K562 (cell line): ENCODE results near the gene SPRED2. TPM values are rescaled to one million over a fixed set of nuclear protein-coding genes. Genes with fewer than 3 reads are reported as not detected.

Experiments used
- ATAC-seq: fragments of 200-7000 bp; cut with Tn5 transposase; 3 replicates; pipeline ENCODE4 v1.9.1; 2020; ENCODE audit warnings: moderate library complexity
- BruUV-seq: library from RNA; stranded (reverse); fragments of 400-500 nt; replicated peaks from 2 replicates; lab custom pipeline; 2021; lab: Mats Ljungman, UMichigan
- CTCF ChIA-PET: fragments of 300-600 bp; formaldehyde crosslinking; extraction: SDS; loops from one replicate; lab custom pipeline; 2021; ENCODE audit warnings: low intra/inter-chr PET ratio; lab: Yijun Ruan, JAX
- POLR2A ChIA-PET: fragments of 300-600, 350-650 bp; sonication (Branson Sonifier 250); formaldehyde crosslinking; extraction: SDS; loops from one replicate; lab custom pipeline; 2021; ENCODE audit warnings: antibody characterized with exemption, inconsistent platforms; lab: Yijun Ruan, JAX
- DNase-seq, 4 experiments: peaks; one replicate each; pipeline versions ENCODE4 v3.0.0 to v3.0.0-alpha.2; 2011 to 2018; ENCODE audit warnings: low spot score in 3 of 4, mixed read lengths in 3 of 4; ENCODE audit errors: extremely low read depth in 1 of 4
- FAIRE-seq: peaks from 2 replicates; lab custom pipeline; 2011; peaks lifted over from hg19 to GRCh38; lab: Jason Lieb, UNC
- H2AFZ ChIP-seq: 2 replicates; pipeline ENCODE4 v1.6.0; 2011; ENCODE audit warnings: low read depth, low read length, control low read depth, inconsistent platforms
- H3K27ac ChIP-seq: fragments of 200-600 bp; 3 replicates; pipeline ENCODE4 v1.8.0; 2011; ENCODE audit warnings: low read depth, mild to moderate bottlenecking, control low read depth, inconsistent platforms, low read length, moderate library complexity, mixed read lengths; ENCODE audit errors: extremely low read depth
- H3K27me3 ChIP-seq, 2 experiments: fragments of 300-600 bp in 1 of 2; 2 replicates in 1 of 2; 3 replicates in 1 of 2; pipeline versions ENCODE4 v1.6.0 to v1.8.0; 2011; ENCODE audit warnings: inconsistent platforms in 2 of 2, low read length in 2 of 2, mild to moderate bottlenecking in 1 of 2, mixed read lengths in 1 of 2, moderate library complexity in 1 of 2; ENCODE audit not compliant: control insufficient read depth in 2 of 2, insufficient read depth in 2 of 2
- H3K36me3 ChIP-seq: fragments of 300-600 bp; 3 replicates; pipeline ENCODE4 v1.8.0; 2011; ENCODE audit warnings: mild to moderate bottlenecking, low read length, inconsistent platforms; ENCODE audit not compliant: control insufficient read depth, insufficient read depth
- H3K4me1 ChIP-seq, 2 experiments: fragments of 200-600 bp in 1 of 2; replicated peaks in 1 of 2; 2 replicates in 1 of 2; 3 replicates in 1 of 2; pipeline versions ENCODE4 v1.5.1 to v1.8.0; 2011; ENCODE audit warnings: inconsistent platforms in 2 of 2, low read length in 2 of 2, mild to moderate bottlenecking in 1 of 2, mixed read lengths in 1 of 2, moderate library complexity in 1 of 2; ENCODE audit not compliant: control insufficient read depth in 2 of 2, insufficient read depth in 2 of 2
- H3K4me2 ChIP-seq: 2 replicates; pipeline ENCODE4 v1.6.1; 2011; ENCODE audit warnings: low read length, control low read depth, inconsistent platforms, mixed read lengths; ENCODE audit not compliant: insufficient read depth
- H3K4me3 ChIP-seq: fragments of 200-600 bp; sonication (generic), shearing (Covaris generic); 2 replicates; pipeline ENCODE4 v1.5.1; 2016; ENCODE audit warnings: control low read depth, inconsistent platforms
- H3K79me2 ChIP-seq: fragments of 200-600 bp; 3 replicates; pipeline ENCODE4 v1.8.0; 2011; ENCODE audit warnings: low read length, inconsistent platforms; ENCODE audit not compliant: control insufficient read depth, insufficient read depth
- H3K9ac ChIP-seq, 2 experiments: 2 replicates each; pipeline versions ENCODE4 v1.6.0 to v1.6.1; 2011; ENCODE audit warnings: low read depth in 2 of 2, low read length in 2 of 2, control low read depth in 1 of 2, inconsistent platforms in 1 of 2, mild to moderate bottlenecking in 1 of 2, mixed read lengths in 1 of 2; ENCODE audit not compliant: insufficient read depth in 1 of 2
- H3K9me1 ChIP-seq: one replicate; pipeline ENCODE4 v1.6.0; 2011; ENCODE audit warnings: inconsistent platforms, mild to moderate bottlenecking, low read length, moderate library complexity; ENCODE audit not compliant: control insufficient read depth, insufficient read depth
- H3K9me3 ChIP-seq: replicated peaks from 2 replicates; pipeline ENCODE4 v1.5.1; 2011; ENCODE audit warnings: low read depth, low read length, inconsistent platforms; ENCODE audit not compliant: control insufficient read depth, insufficient read depth
- H4K20me1 ChIP-seq: replicated peaks from 2 replicates; pipeline ENCODE4 v1.6.1; 2011; ENCODE audit warnings: low read length, inconsistent platforms, mixed read lengths; ENCODE audit not compliant: control insufficient read depth, insufficient read depth
- LEF1 ChIP-seq: fragments of 450-650 bp; IDR thresholded peaks from 2 replicates; pipeline ENCODE4 v1.6.1; 2016; ENCODE audit warnings: mild to moderate bottlenecking
- POLR2AphosphoS2 ChIP-seq: IDR thresholded peaks from 2 replicates; pipeline ENCODE4 v1.6.1; 2012; ENCODE audit warnings: low read length, improper control_type of control experiment
- ZNF184 ChIP-seq: sonication (generic); formaldehyde crosslinking; IDR thresholded peaks from 2 replicates; pipeline ENCODE4 v1.5.0; 2020; ENCODE audit warnings: missing genetic modification reagents
- WGBS: fragments of 100-300 bp; shearing (Covaris generic); methylation state at CpG from one replicate; pipeline ENCODE4 v1.1.6; 2016; ENCODE audit warnings: low coverage, mixed read lengths; ENCODE audit not compliant: insufficient coverage; ENCODE audit errors: missing lambda C conversion rate; 5-methylcytosine and 5-hydroxymethylcytosine counted together
- in situ Hi-C: fragments of 300-500 bp; cut with MboI; formaldehyde crosslinking; loops from 4 replicates; pipeline ENCODE4 v1.15.0; 2018; ENCODE audit warnings: inconsistent platforms, mixed read lengths
- intact Hi-C: fragments of 100-400 bp; cut with micrococcal nuclease; formaldehyde crosslinking; loops from 2 replicates; pipeline ENCODE4 v1.14.2; 2022
- polyA plus RNA-seq, 8 experiments: library from polyadenylated mRNA; depleted of rRNA in 4 of 8; stranded (reverse) in 5 of 8; unstranded in 3 of 8; fragments of >200 nt; fragmentation: Nextera tagmentation in 2 of 8; fragmentation: Illumina TruSeq in 1 of 8; extraction: Ambion mirVana in 2 of 8; extraction: Trizol in 1 of 8; gene quantifications; 2 replicates each; pipeline versions ENCODE4 v1.2.1 to v1.2.3, GENCODE V29; 2011 to 2014; ENCODE audit warnings: inconsistent platforms in 1 of 8, missing spikeins in 1 of 8
- total RNA-seq, 7 experiments: library from RNA; depleted of rRNA in 6 of 7; stranded (reverse); fragments of >200 nt in 6 of 7; fragmentation: Illumina TruSeq in 2 of 7; extraction: Trizol in 2 of 7; gene quantifications; 2 replicates each; pipeline versions ENCODE4 v1.2.1 to v1.2.3, GENCODE V29; 2011 to 2021; ENCODE audit warnings: low replicate concordance in 1 of 7
- TF ChIP-seq, protein P1 (sequence below), 2 experiments: fragments of 450-650 bp; IDR thresholded peaks; 2 replicates each; pipeline ENCODE4 v1.6.1; 2016; ENCODE audit warnings: mild to moderate bottlenecking in 2 of 2, borderline replicate concordance in 1 of 2, low read depth in 1 of 2, moderate library complexity in 1 of 2
- TF ChIP-seq, protein P2 (sequence below): fragments of 250-450 bp; sonication (Bioruptor Pico); IDR thresholded peaks from 2 replicates; pipeline ENCODE4 v1.4.0; 2020; ENCODE audit warnings: mild to moderate bottlenecking, moderate library complexity
- TF ChIP-seq, protein P3 (sequence below): fragments of 450-650 bp; IDR thresholded peaks from 2 replicates; pipeline ENCODE4 v1.6.1; 2018; ENCODE audit not compliant: partially characterized antibody

The SPRED2 gene
- total and polyA plus RNA-seq, 9 of the 15 experiments (the other 6 are each of a cell fraction or from before 2014, with no cell fraction given): 4.6 to 50.8 (median 14.1) TPM

DNA sequence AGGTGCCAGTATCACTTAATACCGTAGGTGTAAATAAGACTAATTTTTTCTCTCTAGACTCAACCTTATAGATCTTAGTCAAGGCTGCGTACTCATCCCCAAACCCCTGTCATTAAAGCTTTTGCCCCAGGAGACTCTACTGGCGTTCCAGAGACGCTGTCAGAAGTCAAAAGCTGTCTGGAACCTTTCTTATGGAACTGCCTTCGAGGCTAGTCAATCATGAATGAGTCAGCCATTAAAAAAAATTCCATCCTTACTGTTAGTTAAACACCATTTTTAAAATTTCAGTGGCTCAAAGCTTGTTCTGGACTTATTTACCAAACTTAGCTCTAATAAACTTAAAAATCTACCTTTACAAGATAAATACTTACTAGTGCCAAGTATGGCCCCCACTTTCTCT lies 52.1 kb downstream of the SPRED2 start:
- BruUV-seq: no TSS peak
- FAIRE-seq: no peak
- TF ChIP-seq ZNF184 (CRISPR knock-in tag) (no peak), POLR2AphosphoS2 (no peak), LEF1 (no peak)
- TF ChIP-seq, protein P1, sequence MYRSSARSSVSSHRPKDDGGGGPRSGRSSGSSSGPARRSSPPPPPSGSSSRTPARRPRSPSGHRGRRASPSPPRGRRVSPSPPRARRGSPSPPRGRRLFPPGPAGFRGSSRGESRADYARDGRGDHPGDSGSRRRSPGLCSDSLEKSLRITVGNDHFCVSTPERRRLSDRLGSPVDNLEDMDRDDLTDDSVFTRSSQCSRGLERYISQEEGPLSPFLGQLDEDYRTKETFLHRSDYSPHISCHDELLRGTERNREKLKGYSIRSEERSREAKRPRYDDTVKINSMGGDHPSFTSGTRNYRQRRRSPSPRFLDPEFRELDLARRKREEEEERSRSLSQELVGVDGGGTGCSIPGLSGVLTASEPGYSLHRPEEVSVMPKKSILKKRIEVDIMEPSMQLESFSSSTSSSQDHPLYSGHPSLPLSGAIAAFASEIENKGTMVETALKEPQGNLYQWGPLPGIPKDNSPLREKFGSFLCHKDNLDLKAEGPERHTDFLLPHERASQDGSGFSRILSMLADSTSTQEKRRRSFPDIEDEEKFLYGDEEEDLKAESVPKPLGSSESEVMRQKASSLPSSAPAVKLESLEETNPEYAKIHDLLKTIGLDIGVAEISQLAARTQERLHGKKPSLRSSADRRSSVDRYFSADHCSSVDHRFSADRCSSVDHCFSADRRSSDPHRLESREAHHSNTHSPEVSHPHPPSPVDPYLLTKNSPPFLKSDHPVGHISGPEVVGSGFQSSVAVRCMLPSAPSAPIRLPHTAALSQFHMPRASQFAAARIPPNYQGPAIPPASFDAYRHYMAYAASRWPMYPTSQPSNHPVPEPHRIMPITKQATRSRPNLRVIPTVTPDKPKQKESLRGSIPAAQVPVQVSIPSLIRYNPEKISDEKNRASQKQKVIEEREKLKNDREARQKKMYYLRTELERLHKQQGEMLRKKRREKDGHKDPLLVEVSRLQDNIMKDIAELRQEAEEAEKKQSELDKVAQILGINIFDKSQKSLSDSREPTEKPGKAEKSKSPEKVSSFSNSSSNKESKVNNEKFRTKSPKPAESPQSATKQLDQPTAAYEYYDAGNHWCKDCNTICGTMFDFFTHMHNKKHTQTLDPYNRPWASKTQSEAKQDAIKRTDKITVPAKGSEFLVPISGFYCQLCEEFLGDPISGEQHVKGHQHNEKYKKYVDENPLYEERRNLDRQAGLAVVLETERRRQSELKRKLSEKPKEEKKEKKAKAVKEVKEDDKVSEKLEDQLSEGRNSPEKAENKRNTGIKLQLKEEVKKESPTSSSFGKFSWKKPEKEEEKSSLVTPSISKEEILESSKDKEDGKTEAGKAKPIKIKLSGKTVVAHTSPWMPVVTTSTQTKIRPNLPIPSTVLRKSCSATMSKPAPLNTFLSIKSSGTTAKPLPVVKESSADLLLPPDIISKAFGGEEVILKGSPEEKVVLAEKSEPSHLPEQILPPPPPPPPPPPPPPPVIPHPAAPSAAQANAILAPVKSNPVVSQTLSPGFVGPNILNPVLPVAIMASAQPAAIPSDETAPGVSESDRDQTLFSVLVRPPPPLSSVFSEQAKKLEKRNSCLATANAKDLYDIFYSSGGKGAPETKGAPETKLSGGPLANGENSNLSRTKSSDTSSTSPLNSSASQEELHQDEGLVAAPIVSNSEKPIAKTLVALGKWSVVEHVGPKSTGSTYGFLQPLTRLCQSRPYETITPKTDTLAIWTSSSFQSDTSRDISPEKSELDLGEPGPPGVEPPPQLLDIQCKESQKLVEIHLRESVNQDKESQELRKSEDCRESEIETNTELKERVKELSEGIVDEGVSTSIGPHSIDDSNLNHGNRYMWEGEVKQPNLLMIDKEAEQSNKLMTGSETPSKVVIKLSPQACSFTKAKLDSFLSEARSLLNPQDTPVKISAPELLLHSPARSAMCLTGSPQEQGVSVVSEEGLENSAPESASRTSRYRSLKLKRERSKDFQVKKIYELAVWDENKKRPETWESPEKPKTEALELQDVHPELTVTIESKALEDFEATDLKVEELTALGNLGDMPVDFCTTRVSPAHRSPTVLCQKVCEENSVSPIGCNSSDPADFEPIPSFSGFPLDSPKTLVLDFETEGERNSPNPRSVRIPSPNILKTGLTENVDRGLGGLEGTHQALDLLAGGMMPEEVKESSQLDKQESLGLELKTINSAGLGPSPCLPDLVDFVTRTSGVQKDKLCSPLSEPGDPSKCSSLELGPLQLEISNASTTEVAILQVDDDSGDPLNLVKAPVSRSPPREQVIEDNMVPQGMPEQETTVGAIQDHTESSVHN (IDR thresholded peaks at IDR 0.05; ENCODE audit: borderline replicate concordance in 1 of 2, low read depth in 1 of 2): no peak
- TF ChIP-seq, protein P2, sequence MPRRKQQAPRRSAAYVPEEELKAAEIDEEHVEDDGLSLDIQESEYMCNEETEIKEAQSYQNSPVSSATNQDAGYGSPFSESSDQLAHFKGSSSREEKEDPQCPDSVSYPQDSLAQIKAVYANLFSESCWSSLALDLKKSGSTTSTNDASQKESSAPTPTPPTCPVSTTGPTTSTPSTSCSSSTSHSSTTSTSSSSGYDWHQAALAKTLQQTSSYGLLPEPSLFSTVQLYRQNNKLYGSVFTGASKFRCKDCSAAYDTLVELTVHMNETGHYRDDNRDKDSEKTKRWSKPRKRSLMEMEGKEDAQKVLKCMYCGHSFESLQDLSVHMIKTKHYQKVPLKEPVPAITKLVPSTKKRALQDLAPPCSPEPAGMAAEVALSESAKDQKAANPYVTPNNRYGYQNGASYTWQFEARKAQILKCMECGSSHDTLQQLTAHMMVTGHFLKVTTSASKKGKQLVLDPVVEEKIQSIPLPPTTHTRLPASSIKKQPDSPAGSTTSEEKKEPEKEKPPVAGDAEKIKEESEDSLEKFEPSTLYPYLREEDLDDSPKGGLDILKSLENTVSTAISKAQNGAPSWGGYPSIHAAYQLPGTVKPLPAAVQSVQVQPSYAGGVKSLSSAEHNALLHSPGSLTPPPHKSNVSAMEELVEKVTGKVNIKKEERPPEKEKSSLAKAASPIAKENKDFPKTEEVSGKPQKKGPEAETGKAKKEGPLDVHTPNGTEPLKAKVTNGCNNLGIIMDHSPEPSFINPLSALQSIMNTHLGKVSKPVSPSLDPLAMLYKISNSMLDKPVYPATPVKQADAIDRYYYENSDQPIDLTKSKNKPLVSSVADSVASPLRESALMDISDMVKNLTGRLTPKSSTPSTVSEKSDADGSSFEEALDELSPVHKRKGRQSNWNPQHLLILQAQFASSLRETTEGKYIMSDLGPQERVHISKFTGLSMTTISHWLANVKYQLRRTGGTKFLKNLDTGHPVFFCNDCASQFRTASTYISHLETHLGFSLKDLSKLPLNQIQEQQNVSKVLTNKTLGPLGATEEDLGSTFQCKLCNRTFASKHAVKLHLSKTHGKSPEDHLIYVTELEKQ (CRISPR knock-in tag): no peak
- TF ChIP-seq, protein P3, sequence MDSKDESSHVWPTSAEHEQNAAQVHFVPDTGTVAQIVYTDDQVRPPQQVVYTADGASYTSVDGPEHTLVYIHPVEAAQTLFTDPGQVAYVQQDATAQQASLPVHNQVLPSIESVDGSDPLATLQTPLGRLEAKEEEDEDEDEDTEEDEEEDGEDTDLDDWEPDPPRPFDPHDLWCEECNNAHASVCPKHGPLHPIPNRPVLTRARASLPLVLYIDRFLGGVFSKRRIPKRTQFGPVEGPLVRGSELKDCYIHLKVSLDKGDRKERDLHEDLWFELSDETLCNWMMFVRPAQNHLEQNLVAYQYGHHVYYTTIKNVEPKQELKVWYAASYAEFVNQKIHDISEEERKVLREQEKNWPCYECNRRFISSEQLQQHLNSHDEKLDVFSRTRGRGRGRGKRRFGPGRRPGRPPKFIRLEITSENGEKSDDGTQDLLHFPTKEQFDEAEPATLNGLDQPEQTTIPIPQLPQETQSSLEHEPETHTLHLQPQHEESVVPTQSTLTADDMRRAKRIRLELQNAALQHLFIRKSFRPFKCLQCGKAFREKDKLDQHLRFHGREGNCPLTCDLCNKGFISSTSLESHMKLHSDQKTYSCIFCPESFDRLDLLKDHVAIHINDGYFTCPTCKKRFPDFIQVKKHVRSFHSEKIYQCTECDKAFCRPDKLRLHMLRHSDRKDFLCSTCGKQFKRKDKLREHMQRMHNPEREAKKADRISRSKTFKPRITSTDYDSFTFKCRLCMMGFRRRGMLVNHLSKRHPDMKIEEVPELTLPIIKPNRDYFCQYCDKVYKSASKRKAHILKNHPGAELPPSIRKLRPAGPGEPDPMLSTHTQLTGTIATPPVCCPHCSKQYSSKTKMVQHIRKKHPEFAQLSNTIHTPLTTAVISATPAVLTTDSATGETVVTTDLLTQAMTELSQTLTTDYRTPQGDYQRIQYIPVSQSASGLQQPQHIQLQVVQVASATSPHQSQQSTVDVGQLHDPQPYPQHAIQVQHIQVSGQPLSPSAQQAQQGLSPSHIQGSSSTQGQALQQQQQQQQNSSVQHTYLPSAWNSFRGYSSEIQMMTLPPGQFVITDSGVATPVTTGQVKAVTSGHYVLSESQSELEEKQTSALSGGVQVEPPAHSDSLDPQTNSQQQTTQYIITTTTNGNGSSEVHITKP: no peak

More for the DNA sequence above, 52.1 kb downstream of the SPRED2 start:
- intact Hi-C loops (loop anchor here (5.0 kb wide), 1 partner anchor 113 kb away; no protein-coding TSS in a partner anchor), in situ Hi-C loops (no loop called here)
- DNase-seq (no peak), ATAC-seq (no peak)
- no peak overlapping the region for H3K9ac ChIP-seq
- H2AFZ ChIP-seq: no peak overlapping the region
- H4K20me1 ChIP-seq: peaks cover 36% of the 10 kb centered on the region
- peaks cover 7% of the 10 kb centered on the region for H3K9me1 ChIP-seq
- WGBS: 73% methylated on average over 5 of the region's 5 CpGs
- peaks cover 45% of the 10 kb centered on the region for H3K36me3 ChIP-seq
- H3K4me3 ChIP-seq: no peak overlapping the region
- ChIA-PET POLR2A (interaction anchor here (1.3 kb wide), 1 partner anchor 9 kb away, joined by 5 read pairs; no protein-coding TSS in a partner anchor), CTCF (no interaction called here)
- H3K27me3 ChIP-seq: no peaks in the 10 kb centered on the region
- no peak overlapping the region for H3K4me2 ChIP-seq
- H3K79me2 ChIP-seq: peaks cover 89% of the 10 kb centered on the region
- no peaks in the 10 kb centered on the region for H3K9me3 ChIP-seq
- no peak overlapping the region for H3K27ac ChIP-seq
- H3K4me1 ChIP-seq: peaks cover 24 to 80% of the 10 kb centered on the region in 2 experiments
